HS-5 (cell line): Measurements from ENCODE around the gene VPS26C.
"Not testable (repeated sequence)": the region's sequence is repeated elsewhere in the genome, so short reads cannot be mapped to it uniquely, and the experiment has no call there.

Experiments used
- DNase-seq: peaks from one replicate; pipeline ENCODE4 v3.0.0-alpha.2; 2012; ENCODE audit warnings: low read depth

VPS26C gene

GRCh38 chr21:37230632-37231248, 36.4 kb downstream of the VPS26C start:
- DNase-seq = no peak

- DNase-seq = no peak
Measured at GRCh38 chr21:37228003-37228400, 39.1 kb downstream of the VPS26C start.

DNA sequence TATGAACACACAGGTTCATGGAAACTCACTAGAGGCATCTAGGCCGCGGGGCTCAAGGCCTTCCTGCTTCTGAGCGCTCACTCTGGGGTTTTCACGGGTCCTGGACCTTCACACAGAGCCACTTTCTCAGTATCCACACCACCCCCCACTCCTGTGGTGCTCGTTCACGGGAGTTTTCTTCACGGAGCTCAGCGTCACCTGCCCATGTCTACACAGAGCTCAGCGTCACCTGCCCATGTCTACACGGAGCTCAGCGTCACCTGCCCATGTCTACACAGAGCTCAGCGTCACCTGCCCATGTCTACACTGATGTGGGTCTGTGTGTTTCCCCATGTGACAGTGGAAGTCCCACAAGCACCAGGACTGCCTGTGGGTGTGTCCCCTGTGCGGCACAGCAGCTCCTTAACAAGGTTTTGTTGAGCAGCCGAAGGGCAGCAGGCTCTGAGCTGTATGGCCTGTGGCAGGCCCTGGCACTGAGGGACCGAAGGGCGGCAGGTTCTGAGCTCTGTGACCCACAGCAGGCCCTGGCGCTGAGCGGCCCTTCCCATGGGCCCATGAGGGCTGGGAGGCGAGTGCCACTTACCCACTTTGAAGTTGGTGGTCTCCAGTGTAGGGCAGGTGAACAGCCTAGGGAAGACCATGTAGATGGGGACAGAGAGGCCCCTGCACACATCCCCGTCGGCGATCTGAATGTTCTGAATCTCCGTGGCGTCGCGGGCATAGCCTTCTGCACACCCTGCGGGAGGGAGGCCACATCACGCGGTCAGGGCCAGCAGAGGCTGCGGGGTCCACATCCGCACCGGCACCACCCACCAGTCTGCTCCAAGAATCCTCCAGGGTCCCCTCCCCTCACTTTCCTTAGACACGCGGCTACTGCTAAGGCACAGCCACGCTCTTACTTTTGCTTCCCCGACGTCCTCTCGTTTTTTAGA, 39.8 kb downstream of the VPS26C start:
- DNase-seq = no peak

DNA sequence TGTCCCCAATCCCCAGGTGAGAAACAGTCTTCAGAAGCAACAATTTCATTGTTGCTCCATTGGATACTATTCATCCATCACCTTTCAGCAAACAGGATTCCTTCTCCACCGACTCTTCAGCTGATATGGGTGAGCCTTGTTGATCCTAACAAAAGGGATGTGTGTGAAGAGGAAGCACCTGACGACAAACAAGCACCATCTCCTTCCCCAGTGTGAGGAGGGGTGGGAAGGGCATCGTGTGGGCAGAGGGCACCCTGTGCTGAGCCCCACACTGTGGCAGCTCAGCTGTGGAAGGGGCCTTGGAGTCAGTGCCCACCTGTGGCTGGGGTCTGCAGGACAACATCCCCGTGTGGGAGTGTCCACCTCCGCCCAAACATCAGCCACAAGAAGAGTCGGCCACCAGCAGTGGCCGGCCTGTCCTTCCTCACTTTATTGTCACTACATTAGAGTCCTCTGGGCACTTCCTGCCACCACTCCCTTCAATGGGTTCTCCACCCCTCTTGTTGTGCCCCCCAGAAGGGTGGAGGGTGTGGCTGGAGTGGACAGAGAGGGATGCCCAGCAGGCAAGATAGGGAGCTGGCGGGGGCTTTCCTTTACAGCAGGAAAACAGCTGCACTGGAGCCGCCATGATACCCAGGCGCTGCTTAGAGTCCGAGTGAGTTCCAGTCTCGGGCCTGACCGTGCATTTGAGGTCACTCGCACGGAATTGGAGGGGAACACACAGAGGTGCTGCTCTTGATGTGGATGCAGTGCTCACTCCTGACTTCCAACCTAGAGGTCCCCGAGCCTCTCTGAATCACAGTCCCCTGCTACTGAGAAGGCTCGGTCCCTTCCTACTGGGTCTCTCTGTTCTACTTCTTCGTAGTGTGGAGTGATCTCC, 40.9 kb downstream of the VPS26C start:
- no peak for DNase-seq

DNA sequence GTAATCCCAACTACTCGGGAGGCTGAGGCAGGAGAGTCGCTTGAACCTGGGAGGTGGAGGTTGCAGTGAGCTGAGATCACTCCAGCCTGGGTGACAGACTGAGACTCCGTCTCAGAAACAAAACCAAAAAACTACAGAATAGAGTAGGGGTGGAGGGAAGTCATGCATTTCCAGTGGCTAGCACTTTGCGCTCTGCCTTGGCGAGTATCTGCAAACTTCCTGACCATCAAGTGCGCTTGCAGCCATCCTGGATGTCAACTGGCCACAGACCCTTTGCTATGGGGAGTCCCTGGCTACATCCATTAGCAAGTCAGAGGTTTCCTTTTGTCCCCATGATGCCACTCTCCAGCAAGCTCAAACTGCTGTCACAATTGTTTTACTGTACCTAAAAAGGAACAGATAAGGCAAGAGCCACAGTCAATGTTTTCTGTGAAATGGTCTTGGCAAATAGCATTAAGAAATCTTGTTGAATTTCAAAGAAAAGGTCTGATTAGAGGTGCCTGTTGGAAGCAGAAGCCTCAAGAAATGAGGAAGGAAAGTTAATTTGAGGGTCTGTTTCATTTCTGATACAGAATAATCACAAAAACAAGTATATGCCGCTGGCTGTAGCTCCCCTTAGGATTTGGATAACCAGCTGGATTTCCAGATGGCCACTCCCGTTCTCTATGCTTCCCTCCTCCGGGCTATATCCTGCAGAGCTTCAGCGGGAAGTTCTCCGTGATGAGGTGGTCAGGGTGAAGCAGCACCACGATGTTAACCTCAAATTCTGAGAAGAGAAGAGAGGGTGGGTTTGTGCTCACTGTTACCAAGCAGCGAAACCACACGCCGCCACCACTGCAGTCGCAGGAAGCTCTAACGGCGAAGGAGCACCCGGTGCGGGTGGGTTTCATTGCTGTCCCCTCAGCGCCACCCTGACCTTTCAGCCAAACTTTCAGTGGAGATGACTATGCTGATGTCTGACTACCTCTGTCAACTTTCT, 42.0 kb downstream of the VPS26C start:
- no peak for DNase-seq

- DNase-seq = no peak
Measured at GRCh38 chr21:37223804-37224345, 43.3 kb downstream of the VPS26C start.

GRCh38 chr21:37222248-37222647, 44.9 kb downstream of the VPS26C start:
- DNase-seq = not testable (repeated sequence)

DNA sequence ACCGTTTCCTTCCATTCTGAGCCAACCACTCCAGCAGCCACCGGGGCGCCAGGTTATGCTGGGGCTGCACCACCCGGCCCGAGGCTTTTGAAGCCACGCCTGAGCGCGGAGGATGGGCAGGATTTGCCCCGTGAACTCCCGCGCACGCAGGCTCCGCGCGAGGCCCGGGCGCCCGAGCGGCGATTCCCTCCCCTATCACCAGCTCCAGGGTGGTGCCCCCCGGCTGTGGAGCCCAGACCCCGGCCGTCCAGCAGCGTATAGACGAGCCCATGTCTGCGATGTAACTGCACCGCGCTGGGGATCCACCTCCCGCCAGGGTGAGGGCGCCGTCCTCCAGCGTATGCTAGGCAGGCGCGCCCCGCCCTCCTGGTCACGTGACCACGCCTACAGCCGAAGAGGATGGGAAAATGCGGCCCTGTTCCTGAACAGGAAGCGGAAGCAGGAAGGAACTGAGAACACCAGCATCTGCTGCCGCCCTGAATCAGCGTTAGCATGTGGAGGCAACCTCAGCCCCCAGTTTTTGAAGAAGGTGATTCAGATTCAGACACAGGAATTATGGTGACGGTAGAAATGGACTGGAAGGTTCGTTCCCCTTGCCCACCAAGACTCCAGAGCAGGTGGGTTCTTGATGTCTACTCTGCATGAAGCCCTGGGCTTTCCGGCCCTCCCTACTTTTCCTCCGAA, 46.0 kb downstream of the VPS26C start:
- peak; percentile 79 for DNase-seq

DNA sequence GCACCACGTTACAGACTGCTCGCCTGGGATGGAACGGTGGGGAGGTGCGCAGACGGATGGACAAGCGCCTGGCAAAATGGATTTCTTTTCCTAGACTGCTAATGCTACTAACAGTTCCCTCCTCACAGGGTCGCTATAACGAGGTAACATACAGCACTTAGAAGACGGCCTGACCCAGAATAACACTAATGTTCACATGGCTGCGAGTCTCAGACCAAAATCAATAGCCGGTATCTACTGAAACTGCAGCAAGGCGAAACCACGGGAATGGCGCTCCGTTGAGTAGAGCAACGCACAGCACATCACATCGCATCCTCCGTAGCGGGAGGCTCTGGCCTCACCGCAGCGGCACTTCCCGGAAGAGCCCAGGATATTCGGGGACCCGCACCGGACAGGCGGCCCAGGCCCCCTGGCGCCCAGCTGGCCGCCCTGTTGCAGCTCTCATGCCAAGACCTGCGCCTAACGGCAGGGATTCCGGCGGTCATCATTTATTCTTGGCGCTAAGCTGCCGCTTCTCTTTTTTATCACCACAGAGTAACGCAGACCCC, 46.6 kb downstream of the VPS26C start:
- no peak for DNase-seq

GRCh38 chr21:37219761-37220432, 47.2 kb downstream of the VPS26C start:
- DNase-seq = no peak

DNA sequence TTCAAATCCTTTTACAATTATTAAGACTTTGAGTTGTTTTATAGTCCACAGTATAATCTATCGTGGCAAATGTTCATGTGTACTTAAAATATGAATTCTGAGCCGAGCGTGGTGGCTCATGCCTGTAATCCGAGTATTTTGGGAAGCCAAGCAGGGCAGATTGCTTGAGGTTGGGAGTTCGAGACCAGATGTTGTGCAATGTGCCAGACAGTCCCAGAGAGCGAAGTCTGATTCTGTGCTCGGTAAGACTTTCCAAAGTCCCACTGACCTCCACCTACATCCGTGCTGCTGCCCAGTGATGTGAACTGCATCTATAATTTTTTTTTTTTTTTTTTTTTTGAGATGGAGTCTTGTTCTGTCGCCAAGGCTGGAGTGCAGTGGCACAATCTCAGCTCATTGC, 52.2 kb downstream of the VPS26C start:
- DNase-seq = no peak

DNA sequence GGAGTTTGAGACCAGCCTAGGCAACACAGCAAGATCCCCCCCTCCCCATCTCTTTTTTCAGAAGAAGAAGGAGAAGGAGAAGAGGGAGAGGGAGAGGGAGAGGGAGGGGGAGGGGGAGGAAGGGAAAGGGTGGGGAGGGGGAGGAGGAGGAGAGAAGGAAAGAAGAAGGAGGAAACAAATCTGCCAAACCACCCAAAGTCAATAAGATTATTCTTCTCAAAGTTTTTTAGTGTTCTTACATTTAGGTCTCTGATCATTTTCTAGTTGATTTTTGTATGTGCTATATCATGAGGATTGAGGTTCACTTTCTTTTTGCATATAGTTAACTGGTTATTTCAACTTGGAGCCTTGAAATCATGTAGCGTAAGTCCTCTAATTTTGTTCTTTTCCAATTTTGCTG, 56.3 kb downstream of the VPS26C start:
- DNase-seq = no peak

- DNase-seq = no peak
Measured at GRCh38 chr21:37210130-37210529, 57.0 kb downstream of the VPS26C start.

DNA sequence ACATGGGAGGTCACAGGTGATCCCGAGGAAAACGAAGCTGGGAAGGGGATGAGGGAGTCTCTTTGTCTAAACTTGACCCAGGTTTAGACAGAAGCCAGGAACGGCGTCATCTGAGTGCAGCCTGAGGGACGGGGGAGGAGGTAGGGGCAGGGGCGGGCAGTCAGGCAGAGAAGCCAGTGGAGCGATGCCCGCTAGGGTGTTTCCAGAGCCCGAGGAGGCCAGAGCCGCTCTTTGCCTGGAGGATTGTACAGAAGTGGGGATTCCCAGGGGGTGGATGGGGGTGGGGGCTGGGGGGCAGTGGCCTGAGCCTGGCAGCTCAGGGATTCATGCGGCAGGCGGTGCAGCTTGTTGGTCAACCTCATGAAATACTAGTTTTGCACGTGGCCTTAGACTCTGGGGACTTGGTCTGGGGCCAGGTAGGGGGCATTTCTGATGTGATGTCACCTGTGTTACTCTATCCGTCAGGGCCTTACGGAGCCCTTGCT, 58.4 kb downstream of the VPS26C start:
- DNase-seq = no peak

- DNase-seq = no peak
Measured at GRCh38 chr21:37208056-37208721, 58.9 kb downstream of the VPS26C start.

GRCh38 chr21:37207441-37208009, 59.6 kb downstream of the VPS26C start:
- DNase-seq = no peak

- no peak for DNase-seq
Measured at GRCh38 chr21:37206496-37206895, 60.6 kb downstream of the VPS26C start.

DNA sequence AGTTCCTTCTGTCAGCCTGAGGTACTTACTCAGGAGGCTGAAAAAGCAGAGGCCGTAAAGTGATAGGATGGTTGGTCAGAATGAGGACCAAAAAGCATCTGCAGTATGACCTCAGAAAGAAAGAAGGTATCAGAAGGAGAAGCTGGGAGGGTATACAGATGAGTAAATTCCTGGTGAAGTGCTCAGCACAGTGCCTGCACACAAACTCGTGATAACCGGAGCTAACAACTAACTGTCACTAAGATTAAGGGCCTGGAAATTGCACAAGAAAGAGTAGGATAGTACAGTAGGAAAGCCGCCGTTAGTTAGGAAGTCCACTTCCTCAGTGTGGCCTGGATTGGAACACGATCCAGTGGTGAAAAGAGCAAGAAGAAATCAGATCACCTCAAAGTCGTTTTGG, 62.6 kb downstream of the VPS26C start:
- no peak for DNase-seq
